ENCODE results near the gene POLR3A. TPM values are rescaled to one million over a fixed set of nuclear protein-coding genes. Genes with fewer than 3 reads are reported as not detected.

The POLR3A gene
- total RNA-seq, 1 experiment from 2014 or later: 25.5 TPM

GRCh38 chr10:77973276-77973675 is 56.0 kb downstream of the POLR3A start:
- Histone ChIP-seq H3K4me3 (ENCODE audit: low read depth, low read length) (no peak overlapping the region), H3K27me3 (replicated peaks; ENCODE audit: control insufficient read depth, insufficient read depth, low read length) (no peaks in the 10 kb centered on the region), H3K9me3 (no peaks in the 10 kb centered on the region), H3K4me1 (peaks cover 6% of the 10 kb centered on the region; the same call in 1 of the 2 replicates), H3K36me3 (ENCODE audit: control insufficient read depth, insufficient read depth, low read length) (no peaks in the 10 kb centered on the region)
- Mint-ChIP-seq H3K9me3 (ENCODE audit: unreplicated experiment) (no peaks in the 10 kb centered on the region), H3K36me3 (ENCODE audit: insufficient read depth, unreplicated experiment) (peaks cover 20% of the 10 kb centered on the region), H3K4me1 (ENCODE audit: low read depth, unreplicated experiment) (no peaks in the 10 kb centered on the region), H3K4me3 (ENCODE audit: unreplicated experiment) (no peak overlapping the region), H3K27me3 (ENCODE audit: insufficient read depth, unreplicated experiment) (no peaks in the 10 kb centered on the region), H3K27ac (ENCODE audit: unreplicated experiment) (no peak overlapping the region)
- intact Hi-C loops (cut with micrococcal nuclease; ENCODE audit: unreplicated experiment): no loop called here
- no peak for DNase-seq
- no peak for TF ChIP-seq CTCF (IDR thresholded peaks at IDR 0.05; ENCODE audit: insufficient read depth in 1 of 2, low read depth in 1 of 2, low read length in 1 of 2, severe bottlenecking in 1 of 2, unreplicated experiment in 1 of 2)
- ChIA-PET POLR2A (interaction anchor here (0.6 to 0.7 kb wide), 2 partner anchors 9 to 217 kb away, joined by 3 to 5 read pairs; no protein-coding TSS in a partner anchor), CTCF (no interaction called here)
- no TSS peak for BruUV-seq (replicated peaks)

DNA sequence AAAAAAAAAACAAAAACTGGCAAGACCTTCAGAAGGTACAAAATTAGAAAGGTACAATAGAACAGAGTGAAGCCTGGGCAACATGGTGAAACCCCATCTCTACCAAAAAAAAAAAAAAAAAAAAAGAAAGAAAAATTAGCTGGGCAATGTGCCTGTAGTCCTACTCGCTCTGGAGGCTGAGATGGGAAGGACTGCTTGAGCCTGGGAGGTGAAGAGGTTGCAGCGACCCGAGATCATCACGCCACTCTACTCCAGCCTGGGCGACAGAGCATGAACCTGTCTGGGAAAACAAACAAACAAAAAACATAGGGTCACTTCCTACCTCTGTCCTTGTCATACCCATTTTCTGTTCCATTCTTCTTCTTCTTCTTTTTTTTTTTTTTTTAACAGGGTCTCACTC is 57.2 kb downstream of the POLR3A start:
- intact Hi-C loops (cut with micrococcal nuclease; ENCODE audit: unreplicated experiment): no loop called here
- no peak overlapping the region for H3K4me3 ChIP-seq (ENCODE audit: low read depth, low read length)
- DNase-seq: peak in 1 of 2 experiments; percentile 23
- H3K4me1 ChIP-seq: peaks cover 6% of the 10 kb centered on the region; the same call in 1 of the 2 replicates
- H3K4me1 Mint-ChIP-seq (ENCODE audit: low read depth, unreplicated experiment): no peaks in the 10 kb centered on the region
- no peak overlapping the region for H3K4me3 Mint-ChIP-seq (ENCODE audit: unreplicated experiment)
- BruUV-seq (replicated peaks): no TSS peak
- peaks cover 12% of the 10 kb centered on the region for H3K36me3 Mint-ChIP-seq (ENCODE audit: insufficient read depth, unreplicated experiment)
- H3K36me3 ChIP-seq (ENCODE audit: control insufficient read depth, insufficient read depth, low read length): no peaks in the 10 kb centered on the region
- H3K9me3 Mint-ChIP-seq (ENCODE audit: unreplicated experiment): no peaks in the 10 kb centered on the region
- POLR2A ChIA-PET: no interaction called here
- CTCF ChIA-PET: no interaction called here
- TF ChIP-seq CTCF (IDR thresholded peaks at IDR 0.05; ENCODE audit: insufficient read depth in 1 of 2, low read depth in 1 of 2, low read length in 1 of 2, severe bottlenecking in 1 of 2, unreplicated experiment in 1 of 2): no peak
- no peaks in the 10 kb centered on the region for H3K27me3 ChIP-seq (replicated peaks; ENCODE audit: control insufficient read depth, insufficient read depth, low read length)
- no peaks in the 10 kb centered on the region for H3K9me3 ChIP-seq
- no peaks in the 10 kb centered on the region for H3K27me3 Mint-ChIP-seq (ENCODE audit: insufficient read depth, unreplicated experiment)
- no peak overlapping the region for H3K27ac Mint-ChIP-seq (ENCODE audit: unreplicated experiment)

- Mint-ChIP-seq H3K4me1 (ENCODE audit: low read depth, unreplicated experiment) (no peaks in the 10 kb centered on the region), H3K9me3 (ENCODE audit: unreplicated experiment) (no peaks in the 10 kb centered on the region), H3K4me3 (ENCODE audit: unreplicated experiment) (no peak overlapping the region), H3K36me3 (ENCODE audit: insufficient read depth, unreplicated experiment) (peaks cover 8% of the 10 kb centered on the region), H3K27me3 (ENCODE audit: insufficient read depth, unreplicated experiment) (no peaks in the 10 kb centered on the region), H3K27ac (ENCODE audit: unreplicated experiment) (no peak overlapping the region)
- Histone ChIP-seq H3K9me3 (no peaks in the 10 kb centered on the region), H3K4me3 (ENCODE audit: low read depth, low read length) (no peak overlapping the region), H3K27me3 (replicated peaks; ENCODE audit: control insufficient read depth, insufficient read depth, low read length) (no peaks in the 10 kb centered on the region), H3K4me1 (peaks cover 6% of the 10 kb centered on the region; the same call in 1 of the 2 replicates), H3K36me3 (ENCODE audit: control insufficient read depth, insufficient read depth, low read length) (no peaks in the 10 kb centered on the region)
- POLR2A ChIA-PET: no interaction called here
- no peak for TF ChIP-seq CTCF (IDR thresholded peaks at IDR 0.05; ENCODE audit: insufficient read depth in 1 of 2, low read depth in 1 of 2, low read length in 1 of 2, severe bottlenecking in 1 of 2, unreplicated experiment in 1 of 2)
- intact Hi-C loops (cut with micrococcal nuclease; ENCODE audit: unreplicated experiment): no loop called here
- BruUV-seq (replicated peaks): no TSS peak
- DNase-seq: no peak
- CTCF ChIA-PET: no interaction called here
Measured at GRCh38 chr10:77971804-77972144, 57.5 kb downstream of the POLR3A start.

Measured in Caco-2 (cell line).